Fibroblast of pulmonary artery (primary cell): ENCODE data around the gene MICAL2.

Experiments used
- DNase-seq: peaks from one replicate; pipeline ENCODE4 v3.0.0-alpha.2; 2010; ENCODE audit warnings: low read depth
- H3K4me3 ChIP-seq: replicated peaks from 2 replicates; pipeline ENCODE4 v1.5.1; 2011; ENCODE audit warnings: low read depth, mild to moderate bottlenecking, control low read depth, low read length, moderate library complexity
- CTCF ChIP-seq: IDR thresholded peaks from 2 replicates; pipeline ENCODE4 v1.5.1; 2011; ENCODE audit warnings: mild to moderate bottlenecking, control low read depth, low read length, inconsistent platforms; ENCODE audit errors: missing control alignments

The MICAL2 gene

GRCh38 chr11:12215181-12215593, 104.8 kb downstream of the MICAL2 start:
- DNase-seq = no peak
- TF ChIP-seq CTCF = no peak
- no peak overlapping the region for H3K4me3 ChIP-seq

- no peak overlapping the region for H3K4me3 ChIP-seq
- no peak for TF ChIP-seq CTCF
- no peak for DNase-seq
Observed at GRCh38 chr11:12216041-12216451, 105.7 kb downstream of the MICAL2 start.

GRCh38 chr11:12216671-12217374, 106.4 kb downstream of the MICAL2 start:
- no peak overlapping the region for H3K4me3 ChIP-seq
- peak; percentile 60 for DNase-seq
- TF ChIP-seq CTCF = no peak

- TF ChIP-seq CTCF = no peak
- no peak overlapping the region for H3K4me3 ChIP-seq
- no peak for DNase-seq
Observed at GRCh38 chr11:12217879-12218278, 107.5 kb downstream of the MICAL2 start.

- H3K4me3 ChIP-seq = no peak overlapping the region
- no peak for DNase-seq
- no peak for TF ChIP-seq CTCF
Observed at GRCh38 chr11:12218909-12219308, 108.5 kb downstream of the MICAL2 start.

- no peak for TF ChIP-seq CTCF
- DNase-seq = peak; percentile 76
- no peak overlapping the region for H3K4me3 ChIP-seq
Observed at GRCh38 chr11:12219757-12220156, 109.4 kb downstream of the MICAL2 start.

- peak; percentile 49 for DNase-seq
- no peak for TF ChIP-seq CTCF
- H3K4me3 ChIP-seq = no peak overlapping the region
Observed at GRCh38 chr11:12220305-12220704, 109.9 kb downstream of the MICAL2 start.
